Measurements from ENCODE around the gene SLC12A2.

SLC12A2 gene

GRCh38 chr5:128097781-128098180 lies 14.2 kb downstream of the SLC12A2 start:
- DNase-seq: no peak

- no peak for DNase-seq
These were observed 16.4 kb downstream of the SLC12A2 start for GRCh38 chr5:128099944-128100343.

DNA sequence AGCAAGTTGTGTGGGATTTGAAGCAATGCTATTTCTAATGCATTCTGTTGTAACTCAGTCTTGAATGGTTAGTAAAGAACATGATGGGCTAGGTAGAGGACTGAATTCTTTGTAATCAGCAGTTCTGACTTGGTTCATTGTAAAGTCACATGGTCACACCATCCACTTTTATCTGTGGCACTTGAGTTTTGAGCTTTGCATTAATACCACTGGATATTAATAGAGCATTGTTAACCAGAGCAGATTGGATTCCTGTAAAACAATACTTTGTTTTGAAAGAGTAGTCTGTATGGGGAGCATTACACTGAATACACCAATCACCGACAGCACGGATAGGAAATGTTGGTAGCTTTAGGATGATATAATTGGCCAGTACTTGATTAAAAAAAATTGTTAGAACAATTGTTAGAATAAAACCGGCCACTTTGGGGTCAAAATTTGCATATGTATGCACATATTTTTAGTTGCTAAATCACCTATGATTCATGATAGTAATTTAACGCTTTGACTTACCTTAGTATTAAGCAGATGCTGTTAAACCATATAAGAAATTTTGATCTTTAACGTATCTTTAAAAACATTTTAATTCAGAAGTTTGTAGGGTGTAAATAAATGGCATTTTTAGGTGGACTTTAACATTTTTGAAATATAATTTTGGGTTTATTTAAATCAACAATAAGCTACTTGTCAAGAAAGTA lies 17.4 kb downstream of the SLC12A2 start:
- no peak for DNase-seq

DNA sequence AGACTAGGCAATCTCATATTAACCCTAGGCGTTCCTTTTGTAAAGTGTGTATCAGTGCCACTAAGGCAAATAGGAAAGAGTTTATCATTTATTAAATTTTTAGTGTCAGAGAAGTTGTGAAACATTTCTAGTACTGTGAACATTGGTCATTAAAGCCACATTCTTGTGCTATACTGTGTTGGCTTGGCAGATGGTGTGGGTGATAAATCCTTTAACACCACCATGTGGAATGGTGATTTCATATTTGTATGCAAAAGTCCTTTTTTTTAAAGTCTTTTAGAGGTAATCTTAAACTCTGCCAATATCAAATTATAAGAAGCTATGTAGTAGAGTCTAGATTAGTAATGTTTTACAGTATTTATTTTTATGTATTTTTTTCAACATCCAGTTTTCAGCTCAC lies 18.1 kb downstream of the SLC12A2 start:
- no peak for DNase-seq

DNA sequence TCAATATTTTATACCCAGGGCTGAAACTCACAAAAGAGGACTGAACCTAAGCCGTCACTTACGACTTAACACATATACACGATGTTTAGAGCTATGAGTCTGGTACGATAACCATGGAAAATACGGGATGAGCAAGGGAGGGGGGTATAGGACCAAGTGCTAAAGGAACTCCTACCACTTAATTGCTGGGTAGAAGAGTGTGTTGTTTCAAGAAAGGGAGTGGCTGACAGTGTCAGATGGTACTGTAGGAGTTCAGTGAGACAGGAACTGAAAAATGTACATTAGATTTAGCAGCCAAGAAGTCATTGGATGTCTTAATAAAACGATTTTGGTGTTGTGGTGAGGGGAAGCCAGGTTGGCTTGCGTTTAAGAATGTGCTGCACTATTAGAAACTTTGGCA lies 21.6 kb downstream of the SLC12A2 start:
- DNase-seq: no peak

GRCh38 chr5:128109138-128109537 lies 25.6 kb downstream of the SLC12A2 start:
- DNase-seq: no peak

- no peak for DNase-seq
These were observed 26.2 kb downstream of the SLC12A2 start for GRCh38 chr5:128109766-128110165.

DNA sequence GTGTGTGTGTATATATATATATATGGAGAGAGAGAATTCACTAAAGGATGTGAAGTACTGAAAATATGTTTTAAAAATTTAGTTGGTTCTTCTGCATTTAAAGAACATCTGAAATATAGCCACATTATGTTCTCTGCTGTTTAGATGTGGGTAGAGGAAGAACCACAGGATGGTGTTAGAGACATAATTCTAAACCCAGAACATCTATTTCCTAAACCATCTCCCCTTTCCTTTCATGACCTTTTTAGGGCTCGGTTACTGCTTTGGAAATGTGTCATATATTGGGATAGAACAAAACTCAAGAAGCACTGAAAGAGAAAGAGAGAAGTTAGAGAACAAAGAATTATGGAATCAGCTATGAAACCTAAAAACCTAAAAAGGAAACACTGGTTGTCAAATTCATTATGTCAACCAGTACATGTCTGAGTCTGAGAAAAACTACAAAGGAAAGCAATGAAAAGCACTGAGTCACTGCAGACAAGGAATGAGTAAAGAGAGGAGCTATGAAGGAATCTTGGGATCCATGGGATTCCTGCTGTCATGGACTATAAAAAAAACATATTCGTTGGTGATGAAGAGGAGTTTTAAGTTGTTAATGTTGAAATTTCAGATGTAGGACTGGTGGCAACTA lies 28.4 kb downstream of the SLC12A2 start:
- DNase-seq: no peak

DNA sequence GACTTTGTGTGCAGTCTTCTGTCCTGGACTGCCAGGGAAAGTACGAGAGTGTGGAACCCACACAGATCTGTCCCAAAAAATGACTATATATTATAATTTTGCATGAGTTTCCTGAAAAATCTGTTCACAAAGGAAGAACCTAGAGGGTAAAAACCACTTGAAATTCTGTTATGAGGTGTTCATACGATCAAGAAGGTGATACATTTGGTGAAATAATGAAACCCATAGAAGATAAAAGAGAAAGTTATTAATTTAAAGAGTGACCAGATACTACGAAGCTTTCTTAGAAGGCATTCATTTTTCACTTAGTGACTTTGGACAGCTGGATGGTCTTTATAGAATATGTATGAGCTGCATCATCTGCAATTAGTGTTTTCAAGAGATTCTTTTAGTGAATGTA lies 32.9 kb downstream of the SLC12A2 start:
- no peak for DNase-seq

GRCh38 chr5:128118214-128118613 lies 34.6 kb downstream of the SLC12A2 start:
- no peak for DNase-seq

DNA sequence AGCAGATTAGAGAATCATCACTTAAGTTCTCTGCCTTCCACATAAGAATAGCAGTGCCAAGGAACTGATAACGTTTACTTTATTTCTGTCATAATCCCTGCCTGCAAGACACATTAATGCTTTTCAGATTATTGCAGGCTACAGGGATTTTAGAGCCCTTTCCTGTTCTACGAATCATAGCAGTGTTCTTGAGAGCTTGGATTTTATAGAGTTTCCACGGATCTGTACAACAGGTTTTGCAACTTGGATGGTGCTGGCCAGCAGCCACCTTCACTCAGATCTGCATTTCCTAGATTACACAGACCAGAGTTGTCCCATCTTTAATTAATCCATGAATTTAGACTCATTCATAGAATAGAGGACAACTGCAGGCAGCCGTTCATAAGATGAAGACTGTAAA lies 38.1 kb downstream of the SLC12A2 start:
- DNase-seq: no peak

DNA sequence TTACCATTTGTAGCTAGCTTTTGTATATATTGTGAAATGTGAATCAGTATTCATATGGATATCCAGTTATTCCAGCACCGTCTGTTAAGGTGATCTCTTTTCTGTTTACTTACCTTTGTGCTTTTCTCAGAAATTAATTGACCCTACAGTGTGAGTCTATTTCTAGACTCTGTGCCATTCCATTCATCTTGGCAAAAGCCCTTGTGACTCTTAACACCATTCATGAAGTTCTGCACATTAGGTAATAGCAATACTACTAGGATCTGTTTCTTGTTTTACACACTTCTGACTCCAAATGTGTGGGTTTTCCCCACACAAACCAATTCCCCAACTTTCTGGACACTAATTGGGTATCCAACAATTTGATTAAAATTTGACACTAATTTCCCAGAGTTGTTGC lies 40.4 kb downstream of the SLC12A2 start:
- no peak for DNase-seq

DNA sequence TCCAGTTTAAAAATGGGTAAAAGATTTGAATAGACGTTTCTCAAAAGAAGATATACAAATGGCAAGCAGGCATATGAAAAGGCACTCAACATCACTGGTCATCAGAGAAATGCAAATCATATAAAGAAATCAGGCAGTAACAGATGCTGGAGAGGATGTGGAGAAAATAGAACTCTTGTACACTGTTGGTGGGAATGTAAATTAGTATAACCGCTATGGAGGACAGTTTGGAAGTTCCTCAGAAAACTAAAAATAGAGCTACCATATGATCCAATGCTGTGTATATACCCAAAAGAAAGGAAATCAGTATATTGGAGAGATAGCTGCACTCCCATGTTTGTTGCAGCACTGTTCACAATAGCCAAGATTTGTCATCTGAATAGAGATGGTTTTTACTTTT lies 42.7 kb downstream of the SLC12A2 start:
- DNase-seq: no peak

- DNase-seq: no peak
These were observed 48.9 kb downstream of the SLC12A2 start for GRCh38 chr5:128132499-128132898.

DNA sequence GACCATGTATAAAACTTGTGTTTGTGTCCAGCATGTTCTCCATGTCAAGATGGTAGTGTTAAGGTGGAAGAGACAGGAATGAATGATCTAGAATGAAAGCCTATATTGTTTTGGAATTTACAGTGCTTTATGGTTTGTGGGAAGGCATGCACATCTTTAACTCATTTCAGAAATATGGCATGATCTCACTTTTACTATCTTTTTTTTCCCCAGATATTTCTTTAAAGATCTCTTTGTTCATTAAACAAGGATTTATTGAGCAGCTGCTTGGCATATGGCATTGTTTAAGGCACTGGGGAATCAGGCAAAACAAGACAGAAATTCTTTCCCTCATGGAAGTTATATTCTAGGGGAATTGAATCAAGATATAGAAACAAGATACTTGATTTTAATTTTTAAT lies 51.7 kb downstream of the SLC12A2 start:
- DNase-seq: no peak

DNA sequence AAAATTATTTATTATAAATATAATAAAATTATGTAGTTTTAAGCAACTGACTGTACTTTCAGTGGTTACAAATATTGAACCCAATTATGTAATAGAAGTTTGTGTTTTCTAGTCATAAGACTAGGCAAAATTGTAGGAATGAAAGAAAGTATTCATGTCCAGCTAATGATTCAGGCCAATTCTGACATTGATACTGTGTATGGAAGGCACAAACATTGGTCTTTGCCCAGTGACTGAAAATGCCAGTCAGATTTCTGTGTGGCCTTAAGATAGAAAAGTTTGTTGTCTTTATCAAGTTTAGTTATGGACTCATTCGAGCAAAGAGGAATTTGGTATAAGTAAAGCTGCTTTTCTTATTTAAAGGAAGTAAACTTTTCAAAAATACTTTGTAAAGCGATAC lies 60.3 kb downstream of the SLC12A2 start:
- no peak for DNase-seq

DNA sequence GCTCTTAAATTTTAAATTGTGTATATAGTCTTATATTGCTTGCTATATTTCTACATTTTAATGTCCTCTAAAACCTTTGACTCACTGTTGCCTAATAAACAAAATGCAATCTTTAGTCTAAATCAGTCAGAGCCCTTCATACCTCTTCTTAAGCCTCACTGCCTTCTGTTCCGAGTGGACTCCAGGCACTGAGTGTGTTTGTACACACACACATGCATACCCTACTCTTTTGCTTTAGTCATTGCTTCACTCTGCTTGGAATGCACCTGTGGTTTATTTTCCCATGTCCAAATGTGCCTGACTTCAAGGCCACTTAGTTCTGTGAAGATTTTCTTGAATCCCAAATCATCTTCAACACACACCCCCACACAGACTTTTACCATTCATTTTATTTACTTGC lies 60.9 kb downstream of the SLC12A2 start:
- DNase-seq: no peak

DNA sequence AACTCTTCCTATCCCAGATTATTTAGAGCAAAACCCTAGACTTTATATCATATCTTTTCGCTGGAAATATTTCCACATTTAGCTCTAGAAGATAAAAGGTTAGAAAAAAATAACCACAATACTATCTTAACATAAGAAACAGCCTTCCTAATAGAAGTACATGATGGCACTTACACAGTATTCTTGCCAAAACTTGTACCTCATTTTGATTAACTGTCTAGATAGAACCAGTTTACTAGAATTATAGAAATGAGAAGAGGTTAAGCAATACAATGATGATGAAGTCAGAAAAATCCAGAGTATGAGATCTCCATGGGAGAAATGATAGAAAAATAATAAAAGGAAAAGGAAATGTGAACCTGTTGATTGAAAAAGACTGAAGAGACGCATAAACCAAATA lies 63.1 kb downstream of the SLC12A2 start:
- no peak for DNase-seq

- DNase-seq: no peak
These were observed 71.4 kb downstream of the SLC12A2 start for GRCh38 chr5:128154943-128155342.

DNA sequence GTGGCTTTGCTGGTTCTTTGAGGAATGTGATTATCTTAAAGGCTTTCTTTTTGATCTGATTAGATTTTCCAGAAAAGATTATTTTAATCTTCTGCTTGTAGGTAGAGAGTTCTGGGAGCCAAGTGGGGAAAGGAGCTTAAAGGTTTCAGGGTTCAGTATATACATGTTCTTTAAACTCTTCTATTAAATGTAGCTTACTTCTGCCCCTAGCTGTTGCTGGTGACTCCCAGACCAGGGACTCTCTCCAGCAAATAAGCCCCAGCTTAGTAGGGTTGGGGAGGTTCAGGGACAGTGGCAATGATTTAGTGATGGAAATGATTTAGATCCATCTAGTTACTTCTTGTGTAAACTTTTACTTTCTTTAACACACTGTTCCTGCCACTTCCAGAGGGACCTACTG lies 72.2 kb downstream of the SLC12A2 start:
- no peak for DNase-seq

DNA sequence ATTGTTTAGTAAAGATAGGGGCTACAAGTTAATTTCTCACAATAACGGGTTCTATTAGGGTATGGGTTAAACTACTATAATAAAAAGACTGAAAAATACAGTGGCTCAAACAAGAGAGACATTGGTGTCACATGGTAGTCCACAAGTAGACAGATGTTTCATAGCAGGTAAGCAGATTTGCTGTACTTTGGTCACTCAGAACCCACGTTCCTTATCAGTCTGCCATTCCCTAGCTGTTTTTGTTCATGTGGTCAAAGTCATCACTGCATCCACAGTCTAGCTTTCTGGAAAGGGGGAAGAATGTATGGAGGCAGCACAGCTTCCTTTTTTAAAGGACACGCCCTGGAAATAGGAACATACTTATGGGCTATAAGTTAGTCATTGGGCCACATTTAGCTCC lies 73.0 kb downstream of the SLC12A2 start:
- no peak for DNase-seq

- DNase-seq: no peak
These were observed 74.8 kb downstream of the SLC12A2 start for GRCh38 chr5:128158342-128158741.

- DNase-seq: no peak
These were observed 80.4 kb downstream of the SLC12A2 start for GRCh38 chr5:128163991-128164390.

DNA sequence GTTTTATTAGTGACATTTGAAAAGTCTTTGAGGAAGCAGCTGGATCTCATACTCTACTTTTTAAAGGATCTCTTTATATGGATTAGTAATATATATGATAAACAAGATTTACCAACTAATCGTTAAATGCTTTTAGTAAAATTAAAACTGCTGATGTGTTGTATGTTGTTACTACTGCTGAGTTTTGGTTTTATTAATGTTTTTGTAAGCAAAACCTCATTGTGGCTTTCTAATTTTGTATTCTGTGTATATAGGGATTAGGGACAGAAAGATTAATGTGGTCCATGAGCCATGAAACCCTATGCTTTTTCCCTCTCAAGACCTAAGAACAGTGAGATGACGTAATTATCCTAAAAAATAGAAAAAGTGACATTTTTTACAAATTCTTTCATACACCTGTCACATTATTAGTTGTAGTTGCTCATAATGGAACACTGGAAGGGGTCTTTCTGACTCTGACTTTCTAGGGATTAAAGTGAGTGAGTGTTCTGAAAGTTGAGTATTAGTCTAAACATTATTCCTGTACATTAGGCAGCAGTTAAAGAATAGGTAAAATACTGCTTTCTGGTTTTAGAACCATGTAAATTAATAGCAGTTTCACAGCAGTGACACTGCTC lies 85.9 kb downstream of the SLC12A2 start:
- DNase-seq: no peak

DNA sequence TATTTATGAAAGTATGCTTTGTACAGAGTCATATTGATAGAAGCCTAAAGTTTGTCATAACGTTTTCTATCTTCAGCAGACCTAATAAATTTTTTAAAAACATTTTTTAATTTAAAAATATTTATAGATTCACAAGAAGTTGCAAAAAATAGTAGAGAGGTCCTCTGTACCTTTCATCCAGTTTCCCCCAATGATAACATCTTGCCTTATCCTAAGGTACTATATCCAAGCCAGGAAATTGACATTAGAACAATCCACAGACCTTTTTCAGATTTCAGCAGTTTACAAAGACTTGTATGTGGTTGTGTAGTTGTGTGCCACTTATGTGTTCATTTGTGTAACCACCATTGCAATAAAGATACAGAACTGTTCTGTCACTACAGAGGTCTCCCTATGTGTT lies 88.5 kb downstream of the SLC12A2 start:
- no peak for DNase-seq
